Ectodermal cell (in vitro differentiated cells): ENCODE results near the gene NBL1.

Source experiments
- H3K27ac ChIP-seq: 2 replicates; pipeline ENCODE4 v1.7.0; 2013; ENCODE audit warnings: mild to moderate bottlenecking, low read depth, low read length; ENCODE audit not compliant: insufficient read depth, poor library complexity, severe bottlenecking
- H3K27me3 ChIP-seq: 2 replicates; pipeline ENCODE4 v1.7.0; 2013; ENCODE audit warnings: mild to moderate bottlenecking, low read length; ENCODE audit not compliant: insufficient read depth, control insufficient read depth, poor library complexity, severe bottlenecking
- H3K36me3 ChIP-seq: one replicate; pipeline ENCODE4 v1.7.0; 2013; ENCODE audit warnings: low read length; ENCODE audit not compliant: control insufficient read depth, insufficient read depth
- H3K4me1 ChIP-seq: one replicate; pipeline ENCODE4 v1.7.0; 2013; ENCODE audit warnings: low read length; ENCODE audit not compliant: control insufficient read depth, insufficient read depth
- H3K4me3 ChIP-seq: 2 replicates; pipeline ENCODE4 v1.7.0; 2013; ENCODE audit warnings: low read depth, low read length, control low read depth; ENCODE audit not compliant: insufficient read depth
- H3K9me3 ChIP-seq: 2 replicates; pipeline ENCODE4 v1.7.0; 2013; ENCODE audit warnings: mild to moderate bottlenecking, low read length, moderate library complexity; ENCODE audit not compliant: control insufficient read depth
- WGBS, 2 experiments: methylation state at CpG; one replicate each; pipeline ENCODE4 v1.1.7; 2013; ENCODE audit warnings: missing lambda C conversion rate in 2 of 2; 5-methylcytosine and 5-hydroxymethylcytosine counted together

NBL1 gene

GRCh38 chr1:19610282-19610981, 33.7 kb upstream of the NBL1 start:
- no peaks in the 10 kb centered on the region for H3K4me1 ChIP-seq
- no peaks in the 10 kb centered on the region for H3K9me3 ChIP-seq
- H3K4me3 ChIP-seq = no peak overlapping the region
- H3K27ac ChIP-seq = no peak overlapping the region
- no peaks in the 10 kb centered on the region for H3K27me3 ChIP-seq
- H3K36me3 ChIP-seq = no peaks in the 10 kb centered on the region
- WGBS, 2 experiments = 94% methylated on average over 5 to 6 of the region's 8 CpGs

GRCh38 chr1:19612530-19612929, 31.6 kb upstream of the NBL1 start:
- Histone ChIP-seq H3K27ac (no peak overlapping the region), H3K27me3 (no peaks in the 10 kb centered on the region), H3K9me3 (no peaks in the 10 kb centered on the region), H3K4me1 (no peaks in the 10 kb centered on the region), H3K4me3 (no peak overlapping the region), H3K36me3 (no peaks in the 10 kb centered on the region)
- 88 to 94% methylated on average over 5 of the region's 5 CpGs for WGBS, 2 experiments

GRCh38 chr1:19613171-19613703, 30.9 kb upstream of the NBL1 start:
- H3K9me3 ChIP-seq = no peaks in the 10 kb centered on the region
- no peak overlapping the region for H3K27ac ChIP-seq
- H3K36me3 ChIP-seq = no peaks in the 10 kb centered on the region
- H3K27me3 ChIP-seq = no peaks in the 10 kb centered on the region
- H3K4me3 ChIP-seq = no peak overlapping the region
- no peaks in the 10 kb centered on the region for H3K4me1 ChIP-seq
- WGBS, 2 experiments = 94 to 95% methylated on average over 7 of the region's 7 CpGs

- WGBS, 2 experiments = 91% methylated on average over 5 to 6 of the region's 6 CpGs
- Histone ChIP-seq H3K27ac (no peak overlapping the region), H3K4me3 (no peak overlapping the region), H3K4me1 (no peaks in the 10 kb centered on the region), H3K27me3 (no peaks in the 10 kb centered on the region), H3K36me3 (no peaks in the 10 kb centered on the region), H3K9me3 (no peaks in the 10 kb centered on the region)
Observed at GRCh38 chr1:19615438-19615837, 28.7 kb upstream of the NBL1 start.

- Histone ChIP-seq H3K9me3 (no peaks in the 10 kb centered on the region), H3K4me3 (no peak overlapping the region), H3K27ac (no peak overlapping the region), H3K27me3 (no peaks in the 10 kb centered on the region), H3K36me3 (no peaks in the 10 kb centered on the region), H3K4me1 (no peaks in the 10 kb centered on the region)
- WGBS, 2 experiments = 88 to 92% methylated on average over 1 of the region's 2 CpGs
Observed at GRCh38 chr1:19616489-19616888, 27.6 kb upstream of the NBL1 start.

GRCh38 chr1:19617376-19617775, 26.7 kb upstream of the NBL1 start:
- no peaks in the 10 kb centered on the region for H3K27me3 ChIP-seq
- no peak overlapping the region for H3K27ac ChIP-seq
- no peaks in the 10 kb centered on the region for H3K36me3 ChIP-seq
- no peaks in the 10 kb centered on the region for H3K4me1 ChIP-seq
- WGBS, 2 experiments = 86 to 97% methylated on average over 2 to 3 of the region's 3 CpGs
- H3K9me3 ChIP-seq = no peaks in the 10 kb centered on the region
- no peak overlapping the region for H3K4me3 ChIP-seq

GRCh38 chr1:19618428-19618827, 25.7 kb upstream of the NBL1 start:
- Histone ChIP-seq H3K9me3 (no peaks in the 10 kb centered on the region), H3K4me1 (no peaks in the 10 kb centered on the region), H3K4me3 (no peak overlapping the region), H3K27me3 (no peaks in the 10 kb centered on the region), H3K36me3 (no peaks in the 10 kb centered on the region), H3K27ac (no peak overlapping the region)
- WGBS, 2 experiments = 91 to 93% methylated on average over 3 of the region's 3 CpGs

GRCh38 chr1:19619697-19620384, 24.3 kb upstream of the NBL1 start:
- H3K36me3 ChIP-seq = no peaks in the 10 kb centered on the region
- no peak overlapping the region for H3K4me3 ChIP-seq
- no peak overlapping the region for H3K27ac ChIP-seq
- 76 to 82% methylated on average over 2 to 3 of the region's 3 CpGs for WGBS, 2 experiments
- no peaks in the 10 kb centered on the region for H3K9me3 ChIP-seq
- no peaks in the 10 kb centered on the region for H3K27me3 ChIP-seq
- no peaks in the 10 kb centered on the region for H3K4me1 ChIP-seq

GRCh38 chr1:19620786-19621185, 23.3 kb upstream of the NBL1 start:
- H3K9me3 ChIP-seq = no peaks in the 10 kb centered on the region
- no peaks in the 10 kb centered on the region for H3K4me1 ChIP-seq
- 93 to 96% methylated on average over 3 of the region's 3 CpGs for WGBS, 2 experiments
- H3K27me3 ChIP-seq = no peaks in the 10 kb centered on the region
- no peak overlapping the region for H3K27ac ChIP-seq
- no peak overlapping the region for H3K4me3 ChIP-seq
- no peaks in the 10 kb centered on the region for H3K36me3 ChIP-seq

GRCh38 chr1:19621274-19621950, 22.7 kb upstream of the NBL1 start:
- no peaks in the 10 kb centered on the region for H3K27me3 ChIP-seq
- H3K4me1 ChIP-seq = no peaks in the 10 kb centered on the region
- H3K9me3 ChIP-seq = no peaks in the 10 kb centered on the region
- no peak overlapping the region for H3K4me3 ChIP-seq
- WGBS, 2 experiments = 95% methylated on average over 4 of the region's 4 CpGs
- H3K27ac ChIP-seq = no peak overlapping the region
- H3K36me3 ChIP-seq = no peaks in the 10 kb centered on the region
